Skeletal muscle satellite cell (primary cell): ENCODE data around the gene BCL2L13.

ENCODE experiments used
- H3K27me3 ChIP-seq: 2 replicates; pipeline ENCODE4 v1.7.0; 2013; ENCODE audit warnings: low read length; ENCODE audit not compliant: control insufficient read depth, insufficient read depth
- H3K36me3 ChIP-seq: 2 replicates; pipeline ENCODE4 v1.7.0; 2013; ENCODE audit warnings: mild to moderate bottlenecking, control low read depth, low read length; ENCODE audit not compliant: insufficient read depth
- H3K4me1 ChIP-seq: 2 replicates; pipeline ENCODE4 v1.7.0; 2013; ENCODE audit warnings: low read length; ENCODE audit not compliant: control insufficient read depth, insufficient read depth
- H3K4me2 ChIP-seq: 2 replicates; pipeline ENCODE4 v1.7.0; 2013; ENCODE audit warnings: mild to moderate bottlenecking, low read length
- H3K4me3 ChIP-seq: 2 replicates; pipeline ENCODE4 v1.7.0; 2013; ENCODE audit warnings: low read length
- H3K9ac ChIP-seq: 2 replicates; pipeline ENCODE4 v1.7.0; 2013; ENCODE audit warnings: mild to moderate bottlenecking, low read depth, low read length, moderate library complexity
- H3K9me3 ChIP-seq: replicated peaks from 2 replicates; pipeline ENCODE4 v1.7.0; 2013; ENCODE audit warnings: mild to moderate bottlenecking, control low read depth, low read length

The BCL2L13 gene

GRCh38 chr22:17716529-17716928, 78.0 kb downstream of the BCL2L13 start:
- no peaks in the 10 kb centered on the region for H3K9me3 ChIP-seq
- H3K27me3 ChIP-seq: no peaks in the 10 kb centered on the region
- no peak overlapping the region for H3K4me3 ChIP-seq
- H3K36me3 ChIP-seq: peaks cover 9% of the 10 kb centered on the region
- peaks cover 12% of the 10 kb centered on the region for H3K4me1 ChIP-seq
- H3K9ac ChIP-seq: no peak overlapping the region
- no peak overlapping the region for H3K4me2 ChIP-seq

- Histone ChIP-seq H3K4me1 (peaks cover under 1% of the 10 kb centered on the region), H3K9me3 (no peaks in the 10 kb centered on the region), H3K4me2 (no peak overlapping the region), H3K4me3 (no peak overlapping the region), H3K27me3 (no peaks in the 10 kb centered on the region), H3K36me3 (peaks cover 9% of the 10 kb centered on the region), H3K9ac (no peak overlapping the region)
Observed at GRCh38 chr22:17717708-17718107, 79.2 kb downstream of the BCL2L13 start.

- Histone ChIP-seq H3K9ac (no peak overlapping the region), H3K4me3 (no peak overlapping the region), H3K9me3 (no peaks in the 10 kb centered on the region), H3K4me1 (no peaks in the 10 kb centered on the region), H3K36me3 (peaks cover 5% of the 10 kb centered on the region), H3K27me3 (no peaks in the 10 kb centered on the region), H3K4me2 (no peak overlapping the region)
Observed at GRCh38 chr22:17719911-17720310, 81.4 kb downstream of the BCL2L13 start.

GRCh38 chr22:17724241-17724640, 85.7 kb downstream of the BCL2L13 start:
- peaks cover 6% of the 10 kb centered on the region for H3K4me1 ChIP-seq
- H3K9me3 ChIP-seq: no peaks in the 10 kb centered on the region

GRCh38 chr22:17724678-17725499, 86.3 kb downstream of the BCL2L13 start:
- no peak overlapping the region for H3K4me2 ChIP-seq
- peaks cover 32% of the 10 kb centered on the region for H3K36me3 ChIP-seq
- no peak overlapping the region for H3K9ac ChIP-seq
- peaks cover 11% of the 10 kb centered on the region for H3K4me1 ChIP-seq
- no peaks in the 10 kb centered on the region for H3K27me3 ChIP-seq
- no peak overlapping the region for H3K4me3 ChIP-seq
- no peaks in the 10 kb centered on the region for H3K9me3 ChIP-seq

More at GRCh38 chr22:17724241-17724640, 85.7 kb downstream of the BCL2L13 start:
- H3K27me3 ChIP-seq: no peaks in the 10 kb centered on the region
- H3K36me3 ChIP-seq: peaks cover 26% of the 10 kb centered on the region
- H3K9ac ChIP-seq: no peak overlapping the region
- H3K4me2 ChIP-seq: no peak overlapping the region
- H3K4me3 ChIP-seq: no peak overlapping the region

GRCh38 chr22:17725500-17725796, 86.9 kb downstream of the BCL2L13 start:
- no peak overlapping the region for H3K4me2 ChIP-seq
- no peaks in the 10 kb centered on the region for H3K9me3 ChIP-seq
- H3K27me3 ChIP-seq: no peaks in the 10 kb centered on the region
- peaks cover 38% of the 10 kb centered on the region for H3K36me3 ChIP-seq
- H3K4me3 ChIP-seq: no peak overlapping the region
- peaks cover 12% of the 10 kb centered on the region for H3K4me1 ChIP-seq
- no peak overlapping the region for H3K9ac ChIP-seq

GRCh38 chr22:17726006-17726927, 87.7 kb downstream of the BCL2L13 start:
- Histone ChIP-seq H3K4me3 (no peak overlapping the region), H3K27me3 (no peaks in the 10 kb centered on the region), H3K9ac (no peak overlapping the region), H3K36me3 (peaks cover 42% of the 10 kb centered on the region), H3K9me3 (no peaks in the 10 kb centered on the region), H3K4me1 (peaks cover 12% of the 10 kb centered on the region), H3K4me2 (no peak overlapping the region)

GRCh38 chr22:17726928-17727897, 88.7 kb downstream of the BCL2L13 start:
- Histone ChIP-seq H3K4me1 (peaks cover 12% of the 10 kb centered on the region), H3K9ac (no peak overlapping the region), H3K27me3 (no peaks in the 10 kb centered on the region), H3K4me3 (no peak overlapping the region), H3K36me3 (peaks cover 49% of the 10 kb centered on the region), H3K9me3 (no peaks in the 10 kb centered on the region), H3K4me2 (no peak overlapping the region)

GRCh38 chr22:17728786-17729185, 90.2 kb downstream of the BCL2L13 start:
- no peaks in the 10 kb centered on the region for H3K27me3 ChIP-seq
- H3K9ac ChIP-seq: no peak overlapping the region
- peaks cover 23% of the 10 kb centered on the region for H3K4me1 ChIP-seq
- no peak overlapping the region for H3K4me3 ChIP-seq
- no peaks in the 10 kb centered on the region for H3K9me3 ChIP-seq
- no peak overlapping the region for H3K4me2 ChIP-seq
- H3K36me3 ChIP-seq: peaks cover 59% of the 10 kb centered on the region

GRCh38 chr22:17729561-17729960, 91.0 kb downstream of the BCL2L13 start:
- no peak overlapping the region for H3K4me2 ChIP-seq
- H3K27me3 ChIP-seq: no peaks in the 10 kb centered on the region
- H3K36me3 ChIP-seq: peaks cover 67% of the 10 kb centered on the region
- no peak overlapping the region for H3K4me3 ChIP-seq
- no peak overlapping the region for H3K9ac ChIP-seq
- H3K9me3 ChIP-seq: no peaks in the 10 kb centered on the region
- H3K4me1 ChIP-seq: peaks cover 31% of the 10 kb centered on the region
